HL-60 (cell line): ENCODE results near the gene KRTAP19-6.

Source experiments
- CTCF ChIP-seq: IDR thresholded peaks from one replicate; pipeline ENCODE4 v1.5.1; 2011; ENCODE audit warnings: low read length, control low read depth, inconsistent platforms; ENCODE audit not compliant: insufficient read depth
- GABPA ChIP-seq: IDR thresholded peaks from 2 replicates; pipeline ENCODE4 v1.6.1; 2012; ENCODE audit warnings: low read depth
- POLR2AphosphoS5 ChIP-seq: IDR thresholded peaks from 2 replicates; pipeline ENCODE4 v1.6.1; 2012; ENCODE audit warnings: low read depth

- TF ChIP-seq CTCF (no peak), GABPA (no peak), POLR2AphosphoS5 (no peak)
These were observed 19.7 kb upstream of the KRTAP19-6 start, which contains the start of gene KRTAP19-7 for GRCh38 chr21:30561264-30561895.
